IPS-11a (cell line): ENCODE measurements around the gene HOXC6.

Experiments
- H3K4me3 ChIP-seq: one replicate; pipeline ENCODE4 v1.5.1; 2013; ENCODE audit warnings: low read depth, low read length, control low read depth

HOXC6 gene

GRCh38 chr12:54025499-54026405 is 2.5 kb upstream of the HOXC6 start:
- H3K4me3 ChIP-seq, result no peak overlapping the region

- H3K4me3 ChIP-seq, result no peak overlapping the region
Measured at GRCh38 chr12:54026640-54027441, 1.4 kb upstream of the HOXC6 start.

- H3K4me3 ChIP-seq, result no peak overlapping the region
Measured at GRCh38 chr12:54027442-54027786, 826 bp upstream of the HOXC6 start.

- H3K4me3 ChIP-seq, result no peak overlapping the region
Measured at GRCh38 chr12:54029529-54030441, 1.5 kb downstream of the HOXC6 start.

- no peak overlapping the region for H3K4me3 ChIP-seq
Measured at GRCh38 chr12:54030442-54030801, 2.2 kb downstream of the HOXC6 start.

- H3K4me3 ChIP-seq, result no peak overlapping the region
Measured at GRCh38 chr12:54030889-54031471, 2.7 kb downstream of the HOXC6 start.

GRCh38 chr12:54031480-54031879 is 3.2 kb downstream of the HOXC6 start:
- H3K4me3 ChIP-seq, result no peak overlapping the region

GRCh38 chr12:54032086-54032619 is 3.9 kb downstream of the HOXC6 start:
- no peak overlapping the region for H3K4me3 ChIP-seq

- H3K4me3 ChIP-seq, result no peak within 1 kb of the TSS
Measured at GRCh38 chr12:54032627-54033100, 4.4 kb downstream of the HOXC6 start, which contains the start of gene HOXC5. Gene HOXC5 (plus strand): TSS chr12:54033050. CDS start chr12:54033123, 73 bp downstream.

GRCh38 chr12:54033106-54033979 is 5.1 kb downstream of the HOXC6 start:
- H3K4me3 ChIP-seq, result no peak overlapping the region

GRCh38 chr12:54033980-54034784 is 5.9 kb downstream of the HOXC6 start:
- H3K4me3 ChIP-seq, result no peak overlapping the region

GRCh38 chr12:54034785-54035310 is 6.6 kb downstream of the HOXC6 start:
- H3K4me3 ChIP-seq, result no peak overlapping the region

GRCh38 chr12:54035568-54036264 is 7.5 kb downstream of the HOXC6 start:
- no peak overlapping the region for H3K4me3 ChIP-seq

- H3K4me3 ChIP-seq, result no peak overlapping the region
Measured at GRCh38 chr12:54036620-54037359, 8.6 kb downstream of the HOXC6 start.

- H3K4me3 ChIP-seq, result no peak overlapping the region
Measured at GRCh38 chr12:54037360-54038283, 9.4 kb downstream of the HOXC6 start.
